ENCODE results near the gene ZNF813. TPM values are rescaled to one million over a fixed set of nuclear protein-coding genes. Genes with fewer than 3 reads are reported as not detected.

The ZNF813 gene
- total RNA-seq, 1 experiment from 2014 or later, result not detected

- RAD21 ChIA-PET (ENCODE audit: low non-redundant PET in 1 of 2, low total read pairs in 2 of 2, uncharacterized antibody in 2 of 2, unreplicated experiment in 2 of 2), result no interaction called here
- H3K36me3 ChIP-seq (ENCODE audit: control insufficient read depth in 1 of 2, insufficient read depth in 2 of 2, low read length in 2 of 2), result no peaks in the 10 kb centered on the region
Measured at GRCh38 chr19:53536225-53536548, 68.7 kb downstream of the ZNF813 start.

More at GRCh38 chr19:53536225-53536548, 68.7 kb downstream of the ZNF813 start:
- Histone ChIP-seq H3K9ac (ENCODE audit: low read length) (no peak overlapping the region), H3K4me1 (ENCODE audit: control insufficient read depth in 1 of 2, insufficient read depth in 2 of 2, low read length in 2 of 2) (no peaks in the 10 kb centered on the region), H3K9me3 (ENCODE audit: control insufficient read depth in 1 of 2, insufficient read depth in 1 of 2, low read depth in 1 of 2, low read length in 2 of 2) (peaks cover 0 to 9% of the 10 kb centered on the region in 2 experiments; a peak in 1 of 4 replicates), H3K9me2 (ENCODE audit: insufficient read depth) (no peaks in the 10 kb centered on the region), H3K4me3 (replicated peaks in 1 of 2; ENCODE audit: low read depth in 1 of 2, low read length in 2 of 2) (no peak overlapping the region), H2AFZ (ENCODE audit: low read depth, low read length, poor library complexity, severe bottlenecking) (no peak overlapping the region), H4K20me1 (ENCODE audit: insufficient read depth) (no peaks in the 10 kb centered on the region), H3K27me3 (ENCODE audit: insufficient read depth, low read length) (no peaks in the 10 kb centered on the region), H3K27ac (ENCODE audit: low read depth, low read length) (no peak overlapping the region), H3K4me2 (ENCODE audit: low read length) (no peak overlapping the region), H3K79me2 (ENCODE audit: insufficient read depth, low read length) (no peaks in the 10 kb centered on the region)
- BruUV-seq (replicated peaks), result no TSS peak
- intact Hi-C loops (cut with micrococcal nuclease), result no loop called here
- ChIA-PET POLR2A (no interaction called here), CTCF (no interaction called here)
- ATAC-seq (no peak), DNase-seq (ENCODE audit: low read depth, low spot score) (no peak)
- TF ChIP-seq CEBPB (IDR thresholded peaks at IDR 0.05; ENCODE audit: low read depth) (no peak), POLR2A (IDR thresholded peaks at IDR 0.05; ENCODE audit: borderline replicate concordance, extremely low read depth, insufficient read depth, insufficient read length) (no peak), ZBTB33 (IDR thresholded peaks at IDR 0.05; ENCODE audit: extremely low read depth, insufficient replicate concordance, low read length) (no peak), EZH2 (IDR thresholded peaks at IDR 0.05) (no peak), CBX3 (IDR thresholded peaks at IDR 0.05; ENCODE audit: low read depth) (no peak), TCF7L2 (IDR thresholded peaks at IDR 0.05; ENCODE audit: borderline replicate concordance, extremely low read depth, insufficient read depth, insufficient read length) (no peak), SIN3A (IDR thresholded peaks at IDR 0.05; ENCODE audit: low read depth) (no peak), SP1 (IDR thresholded peaks at IDR 0.05; ENCODE audit: low read depth) (no peak), FOSL1 (IDR thresholded peaks at IDR 0.05; ENCODE audit: low read depth) (no peak), EGR1 (IDR thresholded peaks at IDR 0.05; ENCODE audit: low read depth) (no peak), POLR2AphosphoS5 (IDR thresholded peaks at IDR 0.05; ENCODE audit: low read depth, low read length) (no peak), MAX (IDR thresholded peaks at IDR 0.05) (no peak)
